Caco-2 (cell line): ENCODE data around the gene FBXO38. TPM values are rescaled to one million over a fixed set of nuclear protein-coding genes. Genes with fewer than 3 reads are reported as not detected.

Experiments
- BruUV-seq: library from RNA; stranded (reverse); fragments of 400-500 nt; replicated peaks from 2 replicates; lab custom pipeline; 2021; lab: Mats Ljungman, UMichigan
- CTCF ChIA-PET: fragments of 300-600 bp; sonication (Branson Sonifier 250); formaldehyde crosslinking; loops from one replicate; lab custom pipeline; 2022; ENCODE audit warnings: antibody characterized with exemption; lab: Charles Lee
- POLR2A ChIA-PET: fragments of 300-600 bp; sonication (Branson Sonifier 250); formaldehyde crosslinking; loops from one replicate; lab custom pipeline; 2022; ENCODE audit warnings: antibody characterized with exemption; lab: Charles Lee
- DNase-seq, 2 experiments: peaks; one replicate each; pipeline versions ENCODE4 v3.0.0 to v3.0.0-alpha.2; 2020 to 2022
- H3K27me3 ChIP-seq: replicated peaks from 2 replicates; pipeline ENCODE4 v1.6.0; 2011; ENCODE audit warnings: low read length; ENCODE audit not compliant: control insufficient read depth, insufficient read depth
- H3K36me3 ChIP-seq: 2 replicates; pipeline ENCODE4 v1.5.1; 2011; ENCODE audit warnings: low read length; ENCODE audit not compliant: control insufficient read depth, insufficient read depth
- H3K4me1 ChIP-seq: fragments of 250-450 bp; sonication (Bioruptor Pico); 2 replicates; pipeline ENCODE4 v1.5.1; 2020; ENCODE audit warnings: mild to moderate bottlenecking
- H3K4me3 ChIP-seq: 2 replicates; pipeline ENCODE4 v1.5.1; 2011; ENCODE audit warnings: low read depth, mild to moderate bottlenecking, control low read depth, low read length
- H3K9me3 ChIP-seq: fragments of 250-450 bp; sonication (Bioruptor Pico); 2 replicates; pipeline ENCODE4 v1.5.1; 2020; ENCODE audit warnings: mild to moderate bottlenecking, moderate library complexity
- H3K27ac Mint-ChIP-seq: one replicate; pipeline ENCODE4 v1.8.0; 2022; ENCODE audit warnings: mixed read lengths; ENCODE audit not compliant: unreplicated experiment
- H3K27me3 Mint-ChIP-seq: one replicate; pipeline ENCODE4 v1.8.0; 2022; ENCODE audit warnings: mixed read lengths; ENCODE audit not compliant: insufficient read depth, unreplicated experiment
- H3K36me3 Mint-ChIP-seq: one replicate; pipeline ENCODE4 v1.8.0; 2022; ENCODE audit warnings: mild to moderate bottlenecking, mixed read lengths; ENCODE audit not compliant: insufficient read depth, unreplicated experiment
- H3K4me1 Mint-ChIP-seq: one replicate; pipeline ENCODE4 v1.8.0; 2022; ENCODE audit warnings: low read depth, mixed read lengths; ENCODE audit not compliant: unreplicated experiment
- H3K4me3 Mint-ChIP-seq: one replicate; pipeline ENCODE4 v1.8.0; 2022; ENCODE audit warnings: mild to moderate bottlenecking, moderate library complexity, mixed read lengths; ENCODE audit not compliant: unreplicated experiment
- H3K9me3 Mint-ChIP-seq: one replicate; pipeline ENCODE4 v1.8.0; 2022; ENCODE audit warnings: mixed read lengths; ENCODE audit not compliant: unreplicated experiment
- CTCF ChIP-seq, 2 experiments: fragments of 200-600 bp in 1 of 2; IDR thresholded peaks; 1 replicate in 1 of 2; 2 replicates in 1 of 2; pipeline versions ENCODE4 v1.5.1 to v1.8.0; 2011 to 2022; ENCODE audit warnings: antibody characterized with exemption in 1 of 2, control low read depth in 1 of 2, inconsistent platforms in 1 of 2, low read depth in 1 of 2, low read length in 1 of 2, mild to moderate bottlenecking in 1 of 2, moderate library complexity in 1 of 2; ENCODE audit not compliant: insufficient read depth in 1 of 2, severe bottlenecking in 1 of 2, unreplicated experiment in 1 of 2
- intact Hi-C: fragments of 100-400 bp; cut with micrococcal nuclease; formaldehyde crosslinking; loops from one replicate; pipeline ENCODE4 v1.10.0; 2022; ENCODE audit not compliant: unreplicated experiment
- total RNA-seq: library from RNA; stranded (reverse); gene quantifications from 2 replicates; pipeline ENCODE4 v1.2.3, GENCODE V29; 2022

The FBXO38 gene
- total RNA-seq, 1 experiment from 2014 or later, result 36.7 TPM

- H3K9me3 Mint-ChIP-seq, result no peaks in the 10 kb centered on the region
- CTCF ChIA-PET, result no interaction called here
- no TSS peak for BruUV-seq
- H3K4me1 ChIP-seq, result no peaks in the 10 kb centered on the region
- H3K27ac Mint-ChIP-seq, result no peak overlapping the region
- H3K36me3 ChIP-seq, result peaks cover 1% of the 10 kb centered on the region; the same call in 1 of the 2 replicates
- peaks cover 62% of the 10 kb centered on the region for H3K36me3 Mint-ChIP-seq
- DNase-seq, result no peak
- no peak for TF ChIP-seq CTCF (IDR thresholded peaks at IDR 0.05; ENCODE audit: insufficient read depth in 1 of 2, low read depth in 1 of 2, low read length in 1 of 2, severe bottlenecking in 1 of 2, unreplicated experiment in 1 of 2)
- no peak overlapping the region for H3K4me3 Mint-ChIP-seq
- H3K9me3 ChIP-seq, result no peaks in the 10 kb centered on the region
- POLR2A ChIA-PET, result no interaction called here
- intact Hi-C loops, result no loop called here
- no peaks in the 10 kb centered on the region for H3K27me3 Mint-ChIP-seq
- H3K4me3 ChIP-seq, result no peak overlapping the region
- no peaks in the 10 kb centered on the region for H3K27me3 ChIP-seq
- H3K4me1 Mint-ChIP-seq, result no peaks in the 10 kb centered on the region
Measured at GRCh38 chr5:148412124-148412523, 28.4 kb downstream of the FBXO38 start.

GRCh38 chr5:148414833-148415232 is 31.1 kb downstream of the FBXO38 start:
- ChIA-PET POLR2A (no interaction called here), CTCF (no interaction called here)
- Mint-ChIP-seq H3K4me3 (no peak overlapping the region), H3K4me1 (no peaks in the 10 kb centered on the region), H3K9me3 (no peaks in the 10 kb centered on the region), H3K27me3 (no peaks in the 10 kb centered on the region), H3K36me3 (peaks cover 65% of the 10 kb centered on the region), H3K27ac (no peak overlapping the region)
- Histone ChIP-seq H3K9me3 (no peaks in the 10 kb centered on the region), H3K27me3 (no peaks in the 10 kb centered on the region), H3K4me1 (no peaks in the 10 kb centered on the region), H3K4me3 (no peak overlapping the region), H3K36me3 (peaks cover 1% of the 10 kb centered on the region)
- BruUV-seq, result no TSS peak
- intact Hi-C loops, result no loop called here
- no peak for TF ChIP-seq CTCF (IDR thresholded peaks at IDR 0.05; ENCODE audit: insufficient read depth in 1 of 2, low read depth in 1 of 2, low read length in 1 of 2, severe bottlenecking in 1 of 2, unreplicated experiment in 1 of 2)
- DNase-seq, result no peak

- Histone ChIP-seq H3K27me3 (no peaks in the 10 kb centered on the region), H3K9me3 (no peaks in the 10 kb centered on the region), H3K4me1 (no peaks in the 10 kb centered on the region), H3K36me3 (peaks cover 1% of the 10 kb centered on the region; the same call in 1 of the 2 replicates), H3K4me3 (no peak overlapping the region)
- CTCF ChIA-PET, result no interaction called here
- no TSS peak for BruUV-seq
- no peak overlapping the region for H3K27ac Mint-ChIP-seq
- H3K36me3 Mint-ChIP-seq, result peaks cover 56% of the 10 kb centered on the region
- POLR2A ChIA-PET, result no interaction called here
- H3K27me3 Mint-ChIP-seq, result no peaks in the 10 kb centered on the region
- no peaks in the 10 kb centered on the region for H3K4me1 Mint-ChIP-seq
- no peak overlapping the region for H3K4me3 Mint-ChIP-seq
- intact Hi-C loops, result no loop called here
- no peaks in the 10 kb centered on the region for H3K9me3 Mint-ChIP-seq
- TF ChIP-seq CTCF (IDR thresholded peaks at IDR 0.05; ENCODE audit: insufficient read depth in 1 of 2, low read depth in 1 of 2, low read length in 1 of 2, severe bottlenecking in 1 of 2, unreplicated experiment in 1 of 2), result no peak
- no peak for DNase-seq
Measured at GRCh38 chr5:148416416-148416815, 32.7 kb downstream of the FBXO38 start.
